A673 (cell line): ENCODE measurements around the gene POLR1G.

Experiments used
- EZH2 ChIP-seq: fragments of 200-600 bp; sonication (generic); IDR thresholded peaks from 2 replicates; pipeline ENCODE4 v1.6.1; 2017; ENCODE audit warnings: borderline replicate concordance, low read depth, mild to moderate bottlenecking, mixed read lengths, antibody characterized with exemption, low read length; ENCODE audit not compliant: poor library complexity, severe bottlenecking
- TF ChIP-seq, protein P1 (sequence below): fragments of 300-800, 200-600 bp; sonication (generic); conservative IDR thresholded peaks from 2 replicates; pipeline ENCODE4 v1.5.1; 2017; ENCODE audit warnings: low read depth, mild to moderate bottlenecking, antibody characterized with exemption, low read length, moderate library complexity, mixed read lengths

DNA sequence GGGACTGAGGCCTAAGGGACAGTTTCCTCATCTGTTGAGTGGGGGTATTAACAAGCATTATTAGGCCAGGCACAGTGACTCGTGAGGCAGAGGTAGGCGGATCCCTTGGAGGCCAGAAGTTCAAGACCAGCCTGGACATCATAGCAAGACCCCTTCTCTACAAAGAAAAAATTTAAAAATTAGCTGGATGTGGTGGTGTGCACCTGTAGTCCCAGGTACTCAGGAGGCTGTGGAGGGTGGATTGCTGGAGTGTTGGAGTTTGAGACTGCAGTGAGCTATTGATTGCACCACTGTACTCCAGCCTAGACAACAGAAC, 50.0 kb downstream of the POLR1G start:
- TF ChIP-seq, protein P1, sequence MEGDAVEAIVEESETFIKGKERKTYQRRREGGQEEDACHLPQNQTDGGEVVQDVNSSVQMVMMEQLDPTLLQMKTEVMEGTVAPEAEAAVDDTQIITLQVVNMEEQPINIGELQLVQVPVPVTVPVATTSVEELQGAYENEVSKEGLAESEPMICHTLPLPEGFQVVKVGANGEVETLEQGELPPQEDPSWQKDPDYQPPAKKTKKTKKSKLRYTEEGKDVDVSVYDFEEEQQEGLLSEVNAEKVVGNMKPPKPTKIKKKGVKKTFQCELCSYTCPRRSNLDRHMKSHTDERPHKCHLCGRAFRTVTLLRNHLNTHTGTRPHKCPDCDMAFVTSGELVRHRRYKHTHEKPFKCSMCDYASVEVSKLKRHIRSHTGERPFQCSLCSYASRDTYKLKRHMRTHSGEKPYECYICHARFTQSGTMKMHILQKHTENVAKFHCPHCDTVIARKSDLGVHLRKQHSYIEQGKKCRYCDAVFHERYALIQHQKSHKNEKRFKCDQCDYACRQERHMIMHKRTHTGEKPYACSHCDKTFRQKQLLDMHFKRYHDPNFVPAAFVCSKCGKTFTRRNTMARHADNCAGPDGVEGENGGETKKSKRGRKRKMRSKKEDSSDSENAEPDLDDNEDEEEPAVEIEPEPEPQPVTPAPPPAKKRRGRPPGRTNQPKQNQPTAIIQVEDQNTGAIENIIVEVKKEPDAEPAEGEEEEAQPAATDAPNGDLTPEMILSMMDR, result no peak
- TF ChIP-seq EZH2, result no peak
